GM18499 (cell line): ENCODE results near the gene IMMT.
"Not testable (repeated sequence)": the region's sequence is repeated elsewhere in the genome, so short reads cannot be mapped to it uniquely, and the experiment has no call there.

Experiments used
- ATAC-seq: cut with Tn5 transposase; IDR thresholded peaks from one replicate; pipeline ENCODE4 v1.9.1; 2021; ENCODE audit warnings: moderate number of reproducible peaks; ENCODE audit not compliant: insufficient read depth, unreplicated experiment

Gene IMMT

DNA sequence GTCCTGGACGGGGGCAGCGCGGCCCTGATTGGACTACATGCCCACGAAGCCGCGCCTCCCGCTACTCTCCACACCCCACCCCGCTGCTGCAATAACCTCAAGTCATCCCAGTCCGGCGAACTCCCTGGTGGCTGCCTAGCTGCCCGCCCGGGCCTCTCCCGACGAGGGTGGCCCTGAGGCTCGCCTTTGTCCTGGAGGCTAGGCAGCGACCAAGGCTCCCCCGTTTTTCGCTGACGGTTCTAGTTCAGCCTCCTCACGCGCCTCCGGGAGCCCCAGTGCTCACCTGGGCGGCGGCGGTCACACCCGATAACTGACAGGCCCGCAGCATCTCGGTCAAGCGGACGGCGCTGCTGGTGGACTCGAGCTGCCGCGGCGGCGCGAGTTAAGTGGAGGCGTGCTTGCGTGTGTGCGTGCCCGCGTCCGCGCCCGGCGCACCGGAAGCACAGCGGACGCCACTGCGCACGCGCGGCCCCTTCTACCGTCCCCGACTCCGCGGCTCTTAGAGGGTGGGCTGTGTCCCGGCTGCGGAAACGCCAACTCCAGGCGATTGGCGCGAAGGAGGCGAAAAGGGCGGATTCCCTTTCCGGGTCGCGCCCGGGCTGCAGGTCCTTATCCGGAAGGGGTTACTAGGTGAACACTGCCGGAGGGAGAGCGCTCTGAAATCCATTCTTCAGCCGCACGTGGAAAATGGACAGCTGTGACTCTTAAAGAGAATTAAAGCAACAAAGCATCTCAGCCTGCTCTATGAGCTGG is at the start of gene IMMT:
TSS of gene IMMT (minus strand) at position 408 of the 753 bp plus-strand sequence. CDS start at position 328, 80 bp downstream.
- ATAC-seq = peak; percentile 59

DNA sequence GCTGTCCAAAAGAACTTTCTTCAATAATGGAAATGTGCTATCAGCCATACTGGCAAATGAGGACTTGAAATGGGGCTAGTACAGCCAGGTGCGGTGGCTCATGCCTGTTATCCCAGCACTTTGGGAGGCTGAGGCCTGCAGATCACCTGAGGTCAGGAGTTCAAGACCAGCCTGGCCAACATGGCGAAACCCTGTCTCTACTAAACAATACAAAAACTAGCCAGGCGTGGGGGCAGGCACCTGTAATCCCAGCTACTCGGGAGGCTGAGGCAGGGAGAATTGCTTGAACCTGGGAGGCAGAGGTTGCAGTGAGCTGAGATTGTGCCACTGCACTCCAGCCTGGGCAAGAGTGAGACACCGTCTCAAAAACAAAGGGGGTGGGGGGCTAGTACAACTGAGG is 49.5 kb upstream of the IMMT start:
- ATAC-seq = not testable (repeated sequence)

DNA sequence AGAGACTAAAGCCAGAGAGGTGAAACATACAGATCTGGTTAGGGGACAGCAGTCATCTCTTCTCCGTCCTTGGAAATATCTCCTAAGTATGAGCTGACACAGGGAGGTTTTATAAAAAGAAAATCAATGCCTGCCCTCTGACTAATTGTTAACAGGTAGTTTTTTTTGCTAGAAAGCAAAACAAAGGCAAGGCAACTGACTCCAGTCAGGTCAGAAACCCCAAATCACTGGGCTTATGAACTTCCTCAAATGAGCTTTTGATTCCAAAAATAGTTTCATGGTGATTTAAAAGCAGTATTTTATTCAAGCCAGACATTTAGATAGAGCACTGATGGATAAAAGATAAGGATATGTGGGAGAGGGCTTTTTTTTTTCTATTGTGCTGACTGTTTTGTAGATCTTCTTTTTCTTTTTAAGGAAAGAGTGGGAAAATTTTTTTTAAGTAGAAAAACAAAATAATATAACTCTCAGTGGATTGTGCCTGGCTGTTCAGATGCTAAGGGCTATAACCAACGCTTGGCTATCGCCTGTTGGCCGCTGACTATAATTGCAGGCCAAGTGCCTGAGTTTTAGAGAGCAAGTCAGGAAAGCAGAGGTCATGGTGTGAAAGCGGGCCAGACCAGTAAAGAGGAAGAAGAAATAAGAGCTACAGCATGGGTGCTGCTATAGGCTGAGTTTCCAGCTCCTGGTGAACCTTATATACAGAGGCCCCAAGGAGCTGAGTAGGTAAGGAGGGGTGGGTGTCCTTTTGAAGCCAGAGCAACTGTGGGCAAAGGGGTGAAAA is 48.9 kb upstream of the IMMT start:
- no peak for ATAC-seq

DNA sequence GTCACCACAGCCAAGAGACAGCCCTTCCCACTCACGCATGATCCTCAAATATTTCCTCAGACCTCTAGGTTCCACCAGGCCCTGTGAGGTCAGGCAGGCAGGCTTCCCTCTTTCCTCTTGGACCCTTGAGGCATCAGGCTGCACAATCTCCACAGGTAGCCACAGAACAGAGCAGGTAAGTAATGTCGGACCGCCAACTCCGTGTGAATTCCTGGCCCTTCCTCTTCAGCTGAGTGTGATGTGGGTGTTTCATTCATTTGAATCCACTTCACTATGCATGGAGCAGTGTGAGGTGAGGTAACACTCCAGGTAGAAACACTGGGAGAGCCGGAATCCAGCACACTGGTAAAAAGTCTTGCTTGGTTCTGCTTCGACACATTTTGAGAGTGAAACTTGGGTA is 48.0 kb upstream of the IMMT start:
- ATAC-seq = no peak

DNA sequence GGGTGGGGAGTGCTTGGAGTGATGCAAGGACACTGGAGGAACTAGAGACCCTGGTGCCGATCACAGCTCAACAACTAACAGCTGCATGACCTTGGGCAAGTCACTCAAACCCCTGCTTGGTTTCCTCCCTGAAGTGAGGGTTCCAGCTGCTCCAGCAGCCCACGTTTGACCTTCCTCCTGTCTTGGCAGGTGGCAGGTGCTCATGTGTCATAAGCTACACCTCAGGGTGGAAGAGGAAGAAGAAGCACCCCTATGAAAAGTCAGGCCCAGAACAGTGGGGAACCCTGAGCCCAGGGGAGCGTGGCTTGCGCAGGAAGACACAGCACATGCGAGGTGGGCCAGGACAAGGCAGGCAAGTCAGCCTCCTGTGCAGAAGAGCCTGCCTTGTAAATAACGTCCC is 46.3 kb upstream of the IMMT start:
- no peak for ATAC-seq

DNA sequence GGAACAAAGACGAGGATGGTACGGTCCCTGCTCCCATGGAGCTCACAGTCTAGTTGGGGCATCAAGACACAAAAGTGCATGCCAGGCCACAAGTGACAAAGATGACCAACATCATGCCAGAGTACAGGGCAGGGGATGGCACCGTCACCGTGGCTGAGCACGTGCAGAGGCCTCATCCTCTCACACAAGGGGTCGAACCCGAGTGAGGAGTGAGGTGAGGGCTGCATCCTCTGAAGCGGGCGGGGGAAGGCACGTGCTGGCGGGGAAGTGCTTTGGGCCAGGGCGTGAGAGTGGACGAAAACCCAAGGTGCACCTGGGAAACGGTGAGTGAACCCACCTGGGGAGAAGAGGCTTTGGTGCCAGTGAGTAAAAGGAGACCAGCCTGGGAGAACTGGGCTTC is 45.0 kb upstream of the IMMT start:
- no peak for ATAC-seq

DNA sequence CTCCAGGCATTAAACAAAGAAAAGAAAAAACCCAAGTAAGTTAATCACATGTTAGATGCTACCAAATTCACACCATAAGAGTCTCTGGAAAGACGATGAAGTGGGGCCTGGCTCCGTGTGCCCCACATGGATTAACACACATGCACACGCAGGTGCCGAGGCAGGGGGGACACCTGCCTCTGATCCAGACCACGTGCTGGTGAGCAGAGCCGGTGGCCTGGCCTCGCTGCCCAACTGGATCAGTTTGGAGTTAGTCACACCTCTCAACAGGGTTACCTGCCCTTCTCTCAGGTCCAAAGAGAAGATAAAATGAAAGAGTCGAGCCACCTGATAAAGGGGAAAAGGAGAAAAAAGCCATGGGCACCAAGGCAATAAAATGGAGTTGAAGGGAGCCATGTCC is 44.5 kb upstream of the IMMT start:
- ATAC-seq = no peak

DNA sequence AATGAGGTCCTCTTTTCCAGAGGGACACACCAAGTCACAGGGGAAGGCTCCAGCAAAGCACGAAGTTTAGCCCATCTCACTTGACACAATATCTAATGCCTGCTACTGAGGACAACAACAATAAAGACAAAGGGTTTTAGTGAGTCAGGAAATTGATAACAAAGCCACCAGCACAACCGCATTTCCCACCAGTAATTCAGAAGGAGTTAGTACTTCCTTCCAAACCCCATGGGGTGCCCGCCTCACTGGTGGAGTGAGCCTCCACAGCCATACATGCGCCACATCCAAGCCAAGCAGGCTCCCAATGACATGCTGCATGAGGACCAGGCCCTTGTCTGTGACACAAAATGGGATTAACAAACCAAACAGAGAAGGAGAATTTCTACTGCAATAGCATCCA is 44.1 kb upstream of the IMMT start:
- ATAC-seq = no peak

DNA sequence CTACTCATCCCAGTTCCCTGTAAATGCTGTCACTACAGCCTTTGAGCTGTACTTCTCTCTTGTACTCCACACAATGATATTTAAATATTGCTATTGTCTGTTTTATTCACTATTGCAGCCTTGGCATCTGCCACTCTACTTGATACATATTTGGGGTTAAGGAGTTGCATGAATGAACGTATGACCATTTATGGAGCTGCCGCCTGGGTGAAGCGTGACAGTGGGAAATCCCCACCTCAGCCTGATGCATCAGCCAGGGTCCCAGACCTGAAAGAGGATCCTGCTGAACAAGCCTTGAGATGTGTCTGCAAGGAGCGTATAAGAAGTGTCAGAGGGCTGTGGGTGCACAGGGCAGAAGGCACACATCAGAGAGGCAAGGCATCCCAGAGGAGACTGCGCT is 43.1 kb upstream of the IMMT start:
- peak; percentile 72 for ATAC-seq

DNA sequence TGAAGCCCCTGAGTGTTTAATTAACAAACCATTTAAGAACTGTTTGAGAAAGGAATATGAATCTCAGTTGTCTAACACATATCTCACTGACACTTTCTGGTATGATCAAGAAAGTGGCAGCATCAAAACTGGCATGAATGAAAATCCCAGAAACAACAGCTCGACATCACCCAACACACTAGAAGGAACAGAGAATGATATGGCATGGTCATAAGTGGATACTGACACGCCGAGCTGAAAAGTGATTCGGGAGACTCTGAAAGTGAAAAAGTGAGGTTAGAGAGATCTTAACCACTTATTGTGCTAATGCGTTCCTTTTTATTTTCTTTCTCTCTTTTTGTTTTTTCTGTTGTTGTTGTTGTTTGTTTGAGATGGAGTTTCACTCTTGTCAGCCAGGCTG is 41.9 kb upstream of the IMMT start:
- ATAC-seq = no peak

DNA sequence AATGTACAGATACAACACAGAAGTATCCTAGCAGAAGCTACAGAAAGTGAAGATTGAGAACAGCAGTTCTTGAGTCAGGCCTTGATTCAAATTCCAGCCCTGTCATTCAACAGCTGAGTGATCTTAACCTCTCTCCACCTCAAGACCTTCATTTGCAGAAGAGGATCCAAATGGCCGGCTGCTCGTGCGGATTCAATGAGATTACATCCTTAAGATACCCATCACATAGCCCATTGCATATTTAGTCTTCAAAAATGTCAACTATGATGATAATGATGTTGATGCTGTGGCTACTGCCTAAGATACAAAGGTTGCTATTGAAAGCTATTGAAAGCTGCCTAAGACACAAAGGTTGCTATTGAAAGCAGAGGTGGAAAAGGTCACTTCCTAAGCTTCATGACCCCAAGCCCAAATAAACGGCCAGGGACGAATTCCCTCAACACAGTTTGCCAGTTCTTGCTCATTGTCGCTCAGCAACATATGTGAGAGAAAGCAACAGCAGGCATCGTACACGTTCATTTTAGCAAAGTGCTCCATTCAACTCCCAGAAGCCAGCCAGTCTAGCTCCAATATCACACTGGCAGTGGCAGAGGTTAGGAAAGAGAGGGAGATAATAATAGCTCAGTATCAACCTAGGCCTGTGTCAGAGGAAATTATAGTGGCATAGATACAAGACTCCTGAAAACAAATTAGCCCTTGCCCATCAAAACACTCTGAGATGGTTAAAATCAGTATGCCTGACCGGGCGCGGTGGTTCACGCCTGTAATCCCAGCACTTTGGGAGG is 40.1 kb upstream of the IMMT start:
- no peak for ATAC-seq

DNA sequence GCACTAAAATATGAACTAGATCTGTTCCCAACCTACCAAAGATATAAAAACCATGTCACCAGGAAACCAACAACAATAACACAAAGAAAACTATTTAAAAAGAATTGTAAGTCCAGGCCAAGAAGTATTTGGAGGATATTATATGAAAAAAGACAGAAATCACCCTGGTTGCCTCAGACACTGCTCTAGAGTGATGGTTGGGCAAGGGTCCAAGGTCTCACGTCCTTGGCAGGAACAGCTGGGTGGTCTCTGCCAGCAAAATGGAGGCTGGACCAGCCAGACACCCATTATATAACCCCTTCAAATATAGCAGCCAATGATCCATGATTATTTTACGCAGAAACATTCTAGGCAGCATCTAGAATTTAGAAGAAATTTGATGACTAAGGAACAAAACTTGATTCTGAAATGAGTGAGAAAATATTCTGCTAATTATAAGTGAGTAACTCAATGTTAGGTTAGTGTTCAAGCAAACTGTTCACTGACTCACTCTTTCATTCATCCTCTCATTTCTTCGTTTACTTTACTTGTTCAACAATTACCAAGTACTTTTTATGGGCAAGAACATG is 39.4 kb upstream of the IMMT start:
- no peak for ATAC-seq

DNA sequence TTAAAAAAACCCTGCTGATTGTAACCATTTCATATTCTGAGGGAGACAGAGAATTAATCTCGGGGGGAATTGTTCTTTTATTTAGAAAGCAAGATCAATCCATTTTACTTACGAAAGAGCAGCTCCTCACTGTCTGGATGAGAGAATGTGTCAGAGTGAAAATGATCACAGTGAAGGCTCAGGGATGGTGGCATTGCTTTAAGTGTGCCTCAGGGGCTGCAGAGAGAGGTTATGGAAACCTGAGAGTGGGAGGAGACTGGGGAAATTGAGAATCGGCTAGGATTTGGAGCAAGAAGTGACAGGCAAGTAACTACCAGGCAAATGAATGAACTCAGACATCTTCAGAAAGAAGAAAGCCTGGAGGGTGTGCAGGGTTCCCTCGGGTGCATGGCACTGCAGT is 38.2 kb upstream of the IMMT start:
- ATAC-seq = no peak

DNA sequence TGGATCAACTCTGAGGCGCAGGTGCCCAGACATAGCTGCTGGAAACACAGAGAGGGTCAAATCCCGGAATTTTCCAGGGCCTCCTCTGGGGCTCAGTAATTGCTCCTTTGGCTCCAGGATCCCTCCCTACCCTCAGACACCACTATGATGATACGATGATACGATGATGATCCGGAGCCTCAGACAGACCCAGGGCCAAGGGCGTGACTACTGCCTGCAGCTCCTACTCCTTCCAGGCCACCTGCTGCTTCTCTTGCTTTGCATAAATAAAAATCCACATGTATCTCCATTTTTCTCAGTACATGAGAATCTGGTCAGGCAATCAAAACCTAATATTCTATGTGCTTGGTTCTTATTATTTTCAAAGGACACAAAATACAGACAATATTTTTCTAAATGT is 37.6 kb upstream of the IMMT start:
- no peak for ATAC-seq

DNA sequence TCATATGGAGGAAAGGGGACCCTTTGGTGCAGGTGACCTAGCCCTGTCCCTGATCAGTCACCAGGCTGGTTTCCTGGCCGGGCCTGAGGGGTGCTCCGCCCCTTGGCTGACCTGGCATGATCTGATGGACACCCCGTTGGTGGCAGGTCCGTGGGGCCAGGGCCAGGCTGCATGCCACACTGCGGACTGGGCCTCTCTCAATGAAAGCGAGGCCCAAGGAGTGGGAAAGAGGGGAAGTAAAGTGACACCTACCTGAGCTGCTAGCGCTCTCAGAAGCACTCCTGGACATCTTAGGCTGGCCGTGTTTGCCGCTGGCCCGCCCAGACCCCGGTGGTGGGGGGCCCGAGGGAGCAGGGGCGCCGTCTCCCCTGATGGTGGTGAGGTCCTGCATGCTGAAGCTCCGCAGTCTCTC is 37.1 kb upstream of the IMMT start:
- ATAC-seq = no peak

DNA sequence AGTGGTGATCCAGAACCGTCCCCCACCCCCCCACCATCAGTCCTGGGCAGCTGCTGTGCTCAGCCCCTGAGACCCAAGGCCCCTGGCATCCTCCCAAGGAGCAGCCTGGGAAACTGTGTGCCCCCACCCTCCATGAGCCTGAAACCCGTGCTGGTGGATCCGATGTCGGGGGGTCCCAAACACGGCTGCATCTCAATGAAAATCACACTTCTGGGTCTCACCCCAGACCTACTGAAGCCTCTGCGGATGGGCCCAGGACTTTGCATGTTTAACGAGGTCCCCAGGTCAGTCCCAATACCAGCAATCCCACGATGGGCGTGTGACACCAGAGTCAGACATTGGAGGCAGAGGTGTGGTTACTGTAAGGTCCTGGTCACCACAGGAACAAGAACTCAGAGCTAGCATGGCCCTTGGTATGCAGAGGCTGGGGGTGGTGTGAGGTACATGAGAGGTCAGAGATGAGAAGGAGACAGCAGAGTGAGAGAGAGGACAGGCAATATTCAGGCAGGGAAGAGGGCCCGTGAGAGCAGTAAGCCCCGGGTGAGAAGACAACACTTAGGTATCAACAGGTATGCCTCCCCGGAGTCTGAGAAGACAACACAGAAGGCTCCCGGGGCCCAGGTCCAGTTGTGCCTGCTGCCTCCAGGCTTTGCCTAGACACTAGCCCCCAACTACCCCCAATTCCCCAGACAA is 36.6 kb upstream of the IMMT start:
- no peak for ATAC-seq

DNA sequence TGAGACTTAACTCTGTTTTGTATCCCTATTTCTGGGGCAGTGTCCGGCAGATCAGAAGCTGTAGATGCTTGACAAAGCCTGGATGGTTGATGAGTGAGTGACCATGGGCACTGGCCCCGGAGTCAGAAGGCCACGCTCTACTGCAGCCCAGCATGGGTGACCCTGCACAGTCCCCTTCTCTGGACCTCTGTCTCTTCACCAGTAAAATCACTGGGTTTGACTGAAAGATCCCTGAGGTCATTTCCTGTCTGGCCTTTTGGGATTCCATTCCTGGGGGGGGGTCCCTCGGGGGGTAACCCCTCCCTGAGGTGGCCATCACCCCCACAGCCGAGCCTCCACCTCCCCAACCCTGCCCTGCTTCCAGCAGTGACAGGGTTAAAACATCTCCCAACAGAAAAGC is 35.7 kb upstream of the IMMT start:
- no peak for ATAC-seq

DNA sequence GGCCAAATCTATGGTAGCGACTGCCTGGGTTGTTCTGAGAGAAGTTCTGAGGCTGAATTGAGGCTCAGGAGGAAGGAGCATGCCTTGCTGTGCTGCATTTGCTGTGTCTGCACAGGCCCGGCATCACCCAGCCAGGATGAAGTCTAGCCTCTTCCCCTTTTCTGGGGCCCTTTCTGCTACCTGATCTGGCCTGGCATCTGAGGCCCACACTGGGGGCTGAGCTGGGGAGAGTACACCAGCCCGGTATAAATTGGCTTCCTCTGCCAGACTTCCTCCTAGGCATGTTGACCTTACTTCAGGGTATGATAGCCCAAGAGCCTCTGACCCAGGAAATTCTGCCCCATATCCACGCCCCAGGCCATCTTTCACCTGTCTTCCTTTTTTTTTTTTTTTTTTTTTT is 34.0 kb upstream of the IMMT start:
- ATAC-seq = no peak

DNA sequence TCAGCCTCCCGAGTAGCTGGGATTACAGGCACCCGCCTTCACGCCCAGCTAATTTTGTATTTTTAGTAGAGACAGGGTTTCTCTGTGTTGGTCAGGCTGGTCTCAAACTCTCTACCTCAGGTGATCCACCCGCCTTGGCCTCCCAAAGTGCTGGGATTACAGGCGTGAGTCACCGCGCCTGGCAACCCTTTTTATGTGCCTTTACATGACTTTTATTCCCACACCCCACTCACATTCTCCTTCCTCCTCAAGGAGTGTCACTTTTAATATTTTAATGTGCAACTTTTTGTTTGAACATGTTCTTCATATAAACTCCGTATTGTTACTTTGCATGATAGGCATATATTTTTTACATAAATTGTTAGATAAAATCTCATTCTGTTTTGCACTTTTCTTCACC is 33.3 kb upstream of the IMMT start:
- not testable (repeated sequence) for ATAC-seq

DNA sequence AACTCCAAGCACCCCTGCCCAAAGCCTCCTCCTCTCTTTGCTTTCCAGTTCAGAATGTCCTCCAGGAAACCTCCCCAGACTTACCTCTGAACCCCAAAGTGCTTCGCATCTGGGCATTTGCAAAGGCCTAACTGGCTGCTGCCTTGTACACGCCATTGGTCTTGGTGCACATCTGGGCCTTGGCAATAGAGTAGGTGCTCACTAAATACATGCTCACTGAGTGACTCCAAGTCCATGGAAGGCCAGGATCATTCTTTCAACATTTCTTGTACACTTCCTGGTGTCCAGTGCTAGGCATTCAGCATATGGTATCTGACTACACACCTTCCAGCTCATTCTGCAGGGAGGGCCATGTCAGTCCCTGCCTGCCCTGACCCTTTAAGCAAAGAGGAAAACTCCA is 32.4 kb upstream of the IMMT start:
- ATAC-seq = no peak
